GM12878 (cell line): ENCODE measurements around the gene RETREG3. TPM values are rescaled to one million over a fixed set of nuclear protein-coding genes. Genes with fewer than 3 reads are reported as not detected.

ENCODE experiments used
- CBX3 ChIP-seq: fragments of 200-600 bp; sonication (generic); IDR thresholded peaks from 2 replicates; pipeline ENCODE4 v1.6.1; 2016; ENCODE audit warnings: low read depth, borderline replicate concordance
- E2F8 ChIP-seq: fragments of 450-650 bp; IDR thresholded peaks from 2 replicates; pipeline ENCODE4 v1.6.1; 2018; ENCODE audit warnings: mild to moderate bottlenecking, low read depth, moderate library complexity; ENCODE audit not compliant: partially characterized antibody
- EP300 ChIP-seq, 2 experiments: fragments of 150-350 bp in 1 of 2; IDR thresholded peaks; 2 replicates each; pipeline ENCODE4 v1.6.1; 2011 to 2012; ENCODE audit warnings: low read depth in 2 of 2, low read length in 2 of 2, borderline replicate concordance in 1 of 2, improper control_type of control experiment in 1 of 2, inconsistent platforms in 1 of 2; ENCODE audit not compliant: control insufficient read depth in 1 of 2
- TAF1 ChIP-seq: IDR thresholded peaks from 2 replicates; pipeline ENCODE4 v1.6.1; 2011; ENCODE audit warnings: mild to moderate bottlenecking, low read depth, low read length, borderline replicate concordance
- ZBTB33 ChIP-seq: fragments of 450-650 bp; IDR thresholded peaks from 2 replicates; pipeline ENCODE4 v1.6.1; 2017; ENCODE audit warnings: mild to moderate bottlenecking
- polyA plus RNA-seq, 11 experiments: library from polyadenylated mRNA; depleted of rRNA in 4 of 11; unstranded in 6 of 11; stranded (reverse) in 5 of 11; fragments of >200 nt; fragmentation: Nextera tagmentation in 4 of 11; fragmentation: Illumina TruSeq in 1 of 11; extraction: Ambion mirVana in 4 of 11; extraction: Trizol in 1 of 11; gene quantifications; 1 replicate in 1 of 11; 2 replicates in 10 of 11; pipeline versions ENCODE4 v1.2.1 to v1.2.3, GENCODE V29; 2011 to 2016; ENCODE audit warnings: inconsistent platforms in 2 of 11, missing spikeins in 2 of 11, low read depth in 1 of 11
- total RNA-seq, 4 experiments: library from RNA; depleted of rRNA in 3 of 4; stranded (reverse); fragments of >200 nt in 3 of 4; fragmentation: Illumina TruSeq in 1 of 4; extraction: Trizol in 1 of 4; gene quantifications; 2 replicates each; pipeline versions ENCODE4 v1.2.1 to v1.2.3, GENCODE V29; 2013 to 2021

Gene RETREG3
- total and polyA plus RNA-seq, 10 of the 15 experiments (the other 5 are each of a cell fraction or from before 2014, with no cell fraction given), result 7.0 to 50.6 (median 27.3) TPM

- TF ChIP-seq ZBTB33 (no peak), TAF1 (peak; percentile 88), E2F8 (peak; percentile 100), CBX3 (no peak), EP300 (IDR thresholded peaks at IDR 0.05; ENCODE audit: borderline replicate concordance in 1 of 2, control insufficient read depth in 1 of 2, low read depth in 2 of 2, low read length in 2 of 2) (no peak)
- TF ChIP-seq, all 136 proteins: peak for 45
Measured at GRCh38 chr17:42577532-42578281, 31.5 kb downstream of the RETREG3 start, which contains the start of gene PSMC3IP (continued).
